Progenitor cell of endocrine pancreas (in vitro differentiated cells): ENCODE measurements around the gene ELK1. TPM values are rescaled to one million over a fixed set of nuclear protein-coding genes. Genes with fewer than 3 reads are reported as not detected.

Source experiments
- DNase-seq: peaks from one replicate; pipeline ENCODE4 v3.0.0; 2021; ENCODE audit warnings: low spot score; ENCODE audit not compliant: unreplicated experiment
- H3K27ac Mint-ChIP-seq: 2 replicates; pipeline ENCODE4 v1.8.0; 2021; ENCODE audit warnings: mild to moderate bottlenecking, moderate library complexity, mixed read lengths
- H3K27me3 Mint-ChIP-seq: 2 replicates; pipeline ENCODE4 v1.8.0; 2021; ENCODE audit warnings: mixed read lengths
- H3K36me3 Mint-ChIP-seq: 2 replicates; pipeline ENCODE4 v1.8.0; 2022; ENCODE audit warnings: mixed read lengths; ENCODE audit not compliant: insufficient read depth
- H3K4me1 Mint-ChIP-seq: 2 replicates; pipeline ENCODE4 v1.8.0; 2021; ENCODE audit warnings: low read depth, mixed read lengths
- H3K4me3 Mint-ChIP-seq: 2 replicates; pipeline ENCODE4 v1.8.0; 2021; ENCODE audit warnings: low read depth, mild to moderate bottlenecking, moderate library complexity, mixed read lengths
- H3K9me3 Mint-ChIP-seq: 2 replicates; pipeline ENCODE4 v1.8.0; 2021; ENCODE audit warnings: low read depth, mixed read lengths
- CTCF ChIP-seq: fragments of 200-600 bp; sonication (generic); IDR thresholded peaks from one replicate; pipeline ENCODE4 v1.5.0; 2021; ENCODE audit warnings: antibody characterized with exemption, mild to moderate bottlenecking; ENCODE audit not compliant: unreplicated experiment
- microRNA-seq: library from miRNA; unstranded; fragments of <30 nt; microRNA quantifications from one replicate; pipeline ENCODE4 v1.1.0, GENCODE V29; 2020; ENCODE audit warnings: borderline number of aligned reads; ENCODE audit not compliant: unreplicated experiment
- total RNA-seq: library from RNA; stranded (reverse); gene quantifications from 2 replicates; pipeline ENCODE4 v1.2.1, GENCODE V29; 2021

ELK1 gene
- total RNA-seq, 1 donor from 2014 or later = 24.7 TPM

- H3K27me3 Mint-ChIP-seq = no peaks in the 10 kb centered on the region
- DNase-seq = no peak
- no peak overlapping the region for H3K27ac Mint-ChIP-seq
- no peak overlapping the region for H3K4me3 Mint-ChIP-seq
- H3K4me1 Mint-ChIP-seq = no peaks in the 10 kb centered on the region
- no peaks in the 10 kb centered on the region for H3K36me3 Mint-ChIP-seq
- peaks cover 4% of the 10 kb centered on the region for H3K9me3 Mint-ChIP-seq
- TF ChIP-seq CTCF = no peak
These were observed 59.4 kb downstream of the ELK1 start for GRCh38 chrX:47590984-47591383.

GRCh38 chrX:47587906-47588735, 62.2 kb downstream of the ELK1 start:
- DNase-seq = no peak
- Mint-ChIP-seq H3K36me3 (peaks cover 3% of the 10 kb centered on the region), H3K27ac (no peak overlapping the region), H3K4me3 (no peak overlapping the region), H3K9me3 (peaks cover 11% of the 10 kb centered on the region), H3K4me1 (no peaks in the 10 kb centered on the region), H3K27me3 (no peaks in the 10 kb centered on the region)
- no peak for TF ChIP-seq CTCF

GRCh38 chrX:47587091-47587891, 63.1 kb downstream of the ELK1 start:
- H3K4me1 Mint-ChIP-seq = no peaks in the 10 kb centered on the region
- H3K4me3 Mint-ChIP-seq = no peak overlapping the region
- TF ChIP-seq CTCF = no peak
- H3K36me3 Mint-ChIP-seq = peaks cover 3% of the 10 kb centered on the region
- DNase-seq = no peak
- H3K27ac Mint-ChIP-seq = no peak overlapping the region
- H3K27me3 Mint-ChIP-seq = no peaks in the 10 kb centered on the region
- peaks cover 11% of the 10 kb centered on the region for H3K9me3 Mint-ChIP-seq

- peaks cover 3% of the 10 kb centered on the region for H3K4me1 Mint-ChIP-seq
- H3K36me3 Mint-ChIP-seq = peaks cover 3% of the 10 kb centered on the region
These were observed 64.1 kb downstream of the ELK1 start for GRCh38 chrX:47586043-47586787.

More at GRCh38 chrX:47586043-47586787, 64.1 kb downstream of the ELK1 start:
- Mint-ChIP-seq H3K9me3 (peaks cover 14% of the 10 kb centered on the region), H3K27ac (no peak overlapping the region), H3K27me3 (no peaks in the 10 kb centered on the region), H3K4me3 (no peak overlapping the region)
- TF ChIP-seq CTCF = no peak
- no peak for DNase-seq

Small RNA genes within 50 kb of the gene (microRNA-seq; reads per million reads assigned to microRNA genes)
- not detected for gene MIR4769

Other genes with a start within 250 kb of the ELK1 start
- gene ZNF41, start 167.3 kb downstream of the ELK1 start, total RNA-seq = 6.0 and 6.1 TPM in 2 replicates
- gene ARAF, start 89.4 kb downstream of the ELK1 start, total RNA-seq = 76.8 and 77.7 TPM in 2 replicates
- gene TIMP1, start 68.1 kb downstream of the ELK1 start, total RNA-seq = 29.1 and 33.0 TPM in 2 replicates
- gene SYN1, start 30.7 kb downstream of the ELK1 start, total RNA-seq = 5.3 and 6.7 TPM in 2 replicates
- 0.69 and 0.93 TPM in 2 replicates for gene CFP, start 20.6 kb downstream of the ELK1 start, total RNA-seq
- gene UXT, start 8.6 kb upstream of the ELK1 start, total RNA-seq = 92.0 and 98.5 TPM in 2 replicates
- 10.9 and 12.2 TPM in 2 replicates for gene ZNF81, start 186.3 kb upstream of the ELK1 start, total RNA-seq